Mucosa of descending colon (tissue), 3 donors: ENCODE measurements around the gene KDM2B. TPM values are rescaled to one million over a fixed set of nuclear protein-coding genes. Genes with fewer than 3 reads are reported as not detected.
A peak's percentile ranks its signal among the peaks of the same experiment; 100 is the strongest.

Experiments used
- ATAC-seq: fragments of 200-7000 bp; cut with Tn5 transposase; one replicate; pipeline ENCODE4 v1.9.1; 2020; ENCODE audit warnings: mild to moderate bottlenecking, moderate library complexity
- DNase-seq, 3 donors: peaks; one replicate each; pipeline ENCODE4 v3.0.0-alpha.2; 2020
- H3K36me3 ChIP-seq: fragments of 200-600 bp; one replicate; pipeline ENCODE4 v1.8.0; 2021; ENCODE audit warnings: low read depth, mild to moderate bottlenecking
- H3K4me1 ChIP-seq: fragments of 200-600 bp; one replicate; pipeline ENCODE4 v1.8.0; 2021; ENCODE audit warnings: low read depth, mild to moderate bottlenecking
- H3K4me3 ChIP-seq: fragments of 200-600 bp; one replicate; pipeline ENCODE4 v1.8.0; 2021; ENCODE audit warnings: mild to moderate bottlenecking
- H3K9me3 ChIP-seq: fragments of 200-600 bp; one replicate; pipeline ENCODE4 v1.8.0; 2021; ENCODE audit warnings: mild to moderate bottlenecking
- CTCF ChIP-seq: fragments of 200-600 bp; IDR thresholded peaks from one replicate; pipeline ENCODE4 v1.8.0; 2022; ENCODE audit warnings: antibody characterized with exemption, mild to moderate bottlenecking
- intact Hi-C, 2 donors: fragments of 100-400 bp; cut with DNase I in 1 of 2; cut with micrococcal nuclease in 1 of 2; formaldehyde crosslinking; loops; one replicate each; pipeline versions ENCODE4 v1.11.0 to v1.11.1; 2022; cut with DNase I, micrococcal nuclease
- total RNA-seq, 3 donors: library from RNA; stranded (reverse); fragmentation: NEBNext Ultra II Directional in 2 of 3; extraction: Animal tissue kit (Norgen Biotek cat#: 25700) in 2 of 3; gene quantifications; one replicate each; pipeline versions ENCODE4 v1.2.1 to v1.2.4, GENCODE V29; 2021 to 2023
- donor health status: DM: no; HTN: no; CAD: no; lungs with moderate emphysema.
- donor health status: DM: no; HTN: no; CAD: no.
- donor health status: DM: no; HTN: yes; CAD: no.

Gene KDM2B
- total RNA-seq, 3 donors from 2014 or later, result 17.9 to 24.5 (median 18.3) TPM

GRCh38 chr12:121550974-121551634 lies 29.7 kb downstream of the KDM2B start:
- intact Hi-C loops, result loop anchor here (5.0 kb wide), 1 partner anchor 131 kb away; no protein-coding TSS in a partner anchor
- no peaks in the 10 kb centered on the region for H3K36me3 ChIP-seq
- no peak for DNase-seq
- no peaks in the 10 kb centered on the region for H3K4me1 ChIP-seq
- no peak for ATAC-seq
- H3K9me3 ChIP-seq, result no peaks in the 10 kb centered on the region
- H3K4me3 ChIP-seq, result no peak overlapping the region
- TF ChIP-seq CTCF, result no peak

- Histone ChIP-seq H3K36me3 (no peaks in the 10 kb centered on the region), H3K4me3 (no peak overlapping the region), H3K4me1 (no peaks in the 10 kb centered on the region), H3K9me3 (no peaks in the 10 kb centered on the region)
- no peak for TF ChIP-seq CTCF
- no peak for DNase-seq
- ATAC-seq, result no peak
- intact Hi-C loops, result no loop called here
These were observed 31.7 kb downstream of the KDM2B start for GRCh38 chr12:121549075-121549474.

GRCh38 chr12:121545480-121545879 lies 35.3 kb downstream of the KDM2B start:
- Histone ChIP-seq H3K4me1 (no peaks in the 10 kb centered on the region), H3K4me3 (no peak overlapping the region), H3K9me3 (no peaks in the 10 kb centered on the region), H3K36me3 (no peaks in the 10 kb centered on the region)
- TF ChIP-seq CTCF, result no peak
- DNase-seq, result no peak
- intact Hi-C loops, result no loop called here
- ATAC-seq, result no peak

GRCh38 chr12:121543786-121544185 lies 37.0 kb downstream of the KDM2B start:
- Histone ChIP-seq H3K4me3 (no peak overlapping the region), H3K9me3 (no peaks in the 10 kb centered on the region), H3K4me1 (no peaks in the 10 kb centered on the region), H3K36me3 (no peaks in the 10 kb centered on the region)
- intact Hi-C loops, result no loop called here
- DNase-seq (no peak), ATAC-seq (no peak)
- TF ChIP-seq CTCF, result no peak

- Histone ChIP-seq H3K4me3 (no peak overlapping the region), H3K36me3 (no peaks in the 10 kb centered on the region), H3K4me1 (peaks cover 22% of the 10 kb centered on the region), H3K9me3 (no peaks in the 10 kb centered on the region)
- ATAC-seq, result no peak
- TF ChIP-seq CTCF, result no peak
- DNase-seq, result no peak
- intact Hi-C loops, result no loop called here
These were observed 40.9 kb downstream of the KDM2B start for GRCh38 chr12:121539908-121540307.

- Histone ChIP-seq H3K4me1 (peaks cover 22% of the 10 kb centered on the region), H3K9me3 (no peaks in the 10 kb centered on the region), H3K4me3 (no peak overlapping the region), H3K36me3 (no peaks in the 10 kb centered on the region)
- ATAC-seq (peak; percentile 36), DNase-seq (peak; percentile 26 to 72 (median 60))
- TF ChIP-seq CTCF, result no peak
- intact Hi-C loops, result no loop called here
These were observed 42.1 kb downstream of the KDM2B start for GRCh38 chr12:121538699-121539061.
